HL-60/S4 treated with retinoic acid at 250 ng/mL for 4 days and 3 days (cell line): ENCODE data around the gene FAM110A.

Experiments
- in situ Hi-C: fragments of 300-500 bp; cut with MboI; formaldehyde crosslinking; loops from 2 replicates; pipeline ENCODE4 v1.7.0; 2022; ENCODE audit warnings: low sequenced_read_pairs

Gene FAM110A

GRCh38 chr20:870758-871157 is 37.2 kb downstream of the FAM110A start:
- in situ Hi-C loops = no loop called here

DNA sequence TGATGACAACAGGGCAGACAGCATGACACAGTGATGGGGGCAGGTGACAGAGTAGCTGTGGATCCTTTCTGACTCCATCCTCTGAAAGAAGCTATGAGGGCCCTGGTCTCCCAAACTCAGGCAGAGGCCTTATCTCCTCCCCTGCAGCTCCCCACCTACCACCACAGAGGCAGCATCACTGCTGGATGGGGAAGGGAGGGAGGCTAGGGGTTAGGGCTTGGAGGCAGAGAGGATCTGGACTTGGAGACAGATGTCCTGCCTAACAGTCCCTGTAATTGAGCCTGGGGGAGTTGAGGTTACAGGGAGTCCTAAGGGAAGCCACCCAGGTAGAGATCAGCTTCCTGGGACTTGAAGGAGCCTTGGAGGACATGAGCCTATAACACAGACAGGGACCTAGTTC is 37.9 kb downstream of the FAM110A start:
- in situ Hi-C loops = no loop called here

- in situ Hi-C loops = no loop called here
These were observed 38.4 kb downstream of the FAM110A start for GRCh38 chr20:871948-872347.

DNA sequence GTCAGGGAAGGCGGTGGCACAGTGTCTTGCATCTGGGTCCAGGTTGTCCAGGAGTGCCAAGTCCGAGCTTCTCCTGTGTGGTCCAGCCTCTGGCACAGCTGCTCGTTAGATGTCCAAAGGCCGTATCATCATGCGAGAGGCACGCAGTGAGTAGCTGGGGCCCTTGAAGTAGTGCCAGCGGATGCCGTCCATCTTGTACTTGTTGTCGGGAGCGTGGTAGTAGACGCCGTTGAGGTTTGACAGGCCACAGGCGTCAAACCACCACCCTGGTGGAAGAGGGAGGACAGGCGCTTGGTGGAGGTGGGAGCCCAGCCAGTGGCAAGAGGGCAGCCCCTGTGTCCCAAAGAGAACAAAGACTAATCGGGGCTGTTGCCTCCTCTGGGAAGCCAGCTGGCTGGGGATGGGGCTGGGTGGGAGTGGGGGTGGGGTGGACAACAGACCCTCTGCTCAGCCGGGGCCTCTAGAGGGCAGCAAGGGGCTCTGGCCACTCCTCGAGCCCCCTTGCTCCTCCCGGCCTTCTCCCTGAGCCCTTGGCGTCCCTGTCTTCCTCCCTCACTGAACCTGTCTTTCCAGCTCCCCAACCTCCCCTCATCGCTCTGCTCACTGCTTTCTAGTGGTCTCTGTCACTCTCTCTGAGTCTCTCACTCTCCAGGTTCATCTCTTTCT is 39.5 kb downstream of the FAM110A start:
- in situ Hi-C loops = no loop called here

GRCh38 chr20:873875-874607 is 40.5 kb downstream of the FAM110A start:
- in situ Hi-C loops = no loop called here

DNA sequence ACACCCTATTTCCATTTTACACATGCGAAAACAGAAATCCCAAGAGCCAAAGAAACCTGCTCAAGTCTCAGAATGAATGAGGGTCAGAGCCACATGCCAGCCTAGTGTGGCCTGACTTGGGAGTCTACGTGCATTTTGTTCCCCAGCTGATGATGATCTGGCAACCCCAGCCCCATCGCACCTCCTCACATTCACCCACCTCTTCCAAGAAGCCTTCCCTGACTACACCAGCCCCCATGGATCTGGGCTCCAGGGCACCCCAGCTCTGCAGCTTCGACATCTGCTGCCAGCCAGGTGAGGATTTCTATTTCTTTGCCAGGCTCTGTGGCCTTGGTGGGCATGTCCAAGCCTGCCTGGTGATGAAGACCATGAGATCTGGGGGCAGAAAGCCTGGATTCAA is 41.6 kb downstream of the FAM110A start:
- in situ Hi-C loops = no loop called here

- in situ Hi-C loops = no loop called here
These were observed 44.3 kb downstream of the FAM110A start for GRCh38 chr20:877814-878213.

GRCh38 chr20:878511-879307 is 45.2 kb downstream of the FAM110A start:
- in situ Hi-C loops = no loop called here

- in situ Hi-C loops = no loop called here
These were observed 46.1 kb downstream of the FAM110A start for GRCh38 chr20:879626-880025.

DNA sequence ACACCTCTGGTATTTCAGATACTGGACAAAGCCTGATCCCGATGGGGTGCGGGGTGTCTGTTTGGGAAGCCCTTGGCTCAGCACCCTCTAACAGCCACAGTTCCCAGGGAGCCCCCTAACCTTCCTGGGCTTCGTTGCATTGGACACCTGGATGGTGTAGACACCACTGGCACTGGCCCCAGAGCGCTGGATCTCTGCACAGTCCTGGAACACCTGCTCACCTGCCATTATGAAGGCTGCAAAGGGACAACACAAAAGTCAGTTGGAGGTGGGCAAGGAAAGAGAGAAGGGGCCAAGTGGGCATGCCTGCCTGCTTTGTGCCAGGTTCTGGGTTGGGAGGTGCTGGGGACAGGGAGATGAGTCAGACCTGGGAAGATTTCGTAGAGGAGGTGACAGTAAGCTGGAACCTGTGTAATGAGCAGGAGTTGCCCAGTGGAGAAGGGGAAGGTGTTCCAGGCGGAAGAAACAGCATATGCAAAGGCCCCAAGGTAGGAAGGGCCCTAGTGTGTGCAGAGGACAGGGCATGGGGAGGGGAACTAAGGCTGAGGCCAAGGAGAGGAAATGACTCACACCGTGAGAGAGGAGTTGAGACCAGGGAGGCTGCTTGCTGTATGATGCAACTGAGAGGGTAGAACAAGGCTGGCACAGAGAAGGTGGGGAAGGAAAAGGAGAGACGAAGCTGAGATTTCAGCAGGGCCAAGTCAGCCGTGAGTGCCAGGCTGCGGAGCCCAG is 47.7 kb downstream of the FAM110A start:
- in situ Hi-C loops = no loop called here

GRCh38 chr20:881783-882144 is 48.2 kb downstream of the FAM110A start:
- in situ Hi-C loops = no loop called here

GRCh38 chr20:884983-885952 is 51.8 kb downstream of the FAM110A start:
- in situ Hi-C loops = no loop called here

DNA sequence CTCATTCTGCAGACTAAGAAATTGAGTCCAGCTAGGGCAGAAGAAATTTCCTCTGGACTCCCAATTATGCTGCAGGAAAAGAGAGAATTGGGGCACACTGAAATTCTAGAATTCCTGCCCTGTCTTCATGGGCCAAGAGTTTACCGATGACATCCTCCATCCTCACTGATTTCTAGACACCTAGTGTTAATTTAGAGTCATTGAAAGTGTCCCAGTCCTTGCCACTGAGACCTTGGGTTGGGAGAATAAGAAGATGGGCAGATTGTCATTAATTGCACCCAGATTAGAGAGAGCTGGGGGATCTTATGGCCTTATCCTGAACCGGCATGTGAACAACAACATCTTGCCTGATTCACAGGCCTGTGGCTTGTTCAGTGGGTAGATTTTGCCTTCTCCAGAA is 53.6 kb downstream of the FAM110A start:
- in situ Hi-C loops = no loop called here

- in situ Hi-C loops = no loop called here
These were observed 54.5 kb downstream of the FAM110A start for GRCh38 chr20:888057-888456.

GRCh38 chr20:889106-889505 is 55.6 kb downstream of the FAM110A start:
- in situ Hi-C loops = no loop called here

DNA sequence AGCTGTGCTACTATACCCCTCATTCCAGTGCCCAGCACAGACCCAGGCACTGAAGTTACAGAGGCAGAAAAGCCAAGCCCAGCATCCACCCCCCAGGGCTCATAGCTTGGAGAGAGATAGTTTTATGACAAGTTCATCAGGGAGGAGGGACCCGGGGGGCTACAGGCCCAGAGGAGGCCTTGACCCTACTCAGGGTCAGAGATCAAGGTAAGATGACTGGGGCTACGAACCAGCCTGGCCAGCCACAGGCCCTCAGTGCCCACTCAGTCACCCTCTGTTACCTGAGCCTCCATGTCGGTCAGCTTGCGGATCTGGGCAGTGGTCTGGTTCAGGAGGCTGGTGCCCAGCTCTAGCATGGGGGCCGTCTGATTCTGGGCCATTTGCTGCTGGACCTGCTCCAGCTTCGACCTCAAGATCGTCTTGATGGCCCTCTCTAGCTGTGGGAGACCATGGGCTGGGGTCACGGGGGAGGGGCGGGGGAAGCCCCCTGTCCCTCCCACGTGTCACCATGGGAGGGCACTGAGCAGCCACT is 56.5 kb downstream of the FAM110A start:
- in situ Hi-C loops = no loop called here

- in situ Hi-C loops = no loop called here
These were observed 57.1 kb downstream of the FAM110A start for GRCh38 chr20:890666-891057.

DNA sequence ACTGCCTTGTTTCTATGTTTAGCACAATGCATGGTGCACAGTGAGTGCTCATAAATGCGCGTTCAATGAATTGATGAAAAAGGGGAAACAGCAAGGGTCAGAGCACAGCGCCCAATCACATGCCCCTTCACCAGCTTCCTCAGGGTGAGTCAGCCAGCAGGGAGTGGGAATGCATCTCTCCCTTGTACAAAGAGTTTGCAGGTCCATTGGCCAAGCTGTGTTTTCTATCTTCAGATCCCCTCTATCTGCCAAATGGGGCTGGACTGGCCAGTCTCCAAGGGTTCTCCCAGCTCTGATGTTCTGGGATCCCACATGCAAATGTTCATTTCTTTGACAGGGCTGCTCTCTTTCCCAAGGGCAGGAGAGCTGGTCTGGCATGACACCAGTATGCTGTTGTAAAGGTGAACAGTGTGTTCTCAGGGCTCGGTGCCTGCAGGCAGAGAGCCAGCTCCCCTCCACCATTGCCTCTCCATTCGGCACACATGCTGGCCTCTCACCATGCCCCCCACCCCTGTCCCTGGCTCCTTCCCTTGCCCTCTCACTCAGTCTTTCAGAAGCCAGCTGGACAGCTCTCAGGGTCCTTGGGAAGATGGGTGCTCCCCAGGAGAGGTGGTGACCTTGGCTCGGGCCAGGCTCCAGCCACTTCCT is 57.7 kb downstream of the FAM110A start:
- in situ Hi-C loops = no loop called here

DNA sequence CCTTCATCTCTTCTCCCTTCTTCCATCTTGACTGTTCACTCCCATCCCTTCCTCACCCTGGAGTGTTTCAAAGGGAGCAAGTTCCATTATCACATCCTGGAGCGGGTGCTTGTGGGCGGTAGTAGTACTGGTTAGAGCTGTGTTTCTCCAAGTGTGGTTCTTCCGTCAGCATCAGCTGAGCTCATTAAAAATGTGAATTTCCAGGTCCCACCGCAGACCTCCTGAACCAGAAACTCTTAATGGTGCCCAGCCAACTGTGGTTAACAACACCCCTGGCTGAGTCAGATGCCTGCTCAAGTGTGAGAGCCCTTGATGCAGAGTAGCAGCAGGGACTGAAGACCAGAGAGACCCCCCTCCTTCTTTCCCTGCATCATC is 58.2 kb downstream of the FAM110A start:
- in situ Hi-C loops = no loop called here
